ENCODE measurements around the gene FAM163B. TPM values are rescaled to one million over a fixed set of nuclear protein-coding genes. Genes with fewer than 3 reads are reported as not detected.
"Not testable (repeated sequence)": the region's sequence is repeated elsewhere in the genome, so short reads cannot be mapped to it uniquely, and the experiment has no call there.

The FAM163B gene
- total and polyA plus RNA-seq, 9 of the 15 experiments (the other 6 are each of a cell fraction or from before 2014, with no cell fraction given) = not detected

GRCh38 chr9:133627341-133627740 lies 18.2 kb upstream of the FAM163B start (continued):
- TF ChIP-seq FOXP4 (CRISPR knock-in tag; IDR thresholded peaks at IDR 0.05; ENCODE audit: borderline replicate concordance) (no peak), MTA1 (IDR thresholded peaks at IDR 0.05; ENCODE audit: borderline replicate concordance) (no peak), SMAD2 (IDR thresholded peaks at IDR 0.05; ENCODE audit: low read depth, low read length) (no peak), THAP12 (CRISPR knock-in tag; IDR thresholded peaks at IDR 0.05) (no peak), POLR3A (IDR thresholded peaks at IDR 0.05; ENCODE audit: borderline replicate concordance, extremely low read depth, insufficient read depth, insufficient read length) (no peak)

GRCh38 chr9:133626008-133626407 lies 16.8 kb upstream of the FAM163B start:
- H3K27me3 ChIP-seq (ENCODE audit: control insufficient read depth in 2 of 2, insufficient read depth in 2 of 2, low read length in 2 of 2) = peaks cover under 1 to 27% of the 10 kb centered on the region in 2 experiments; a peak in 3 of 5 replicates
- H3K79me2 ChIP-seq (ENCODE audit: control insufficient read depth, insufficient read depth, low read length); DNase-seq (ENCODE audit: extremely low read depth in 1 of 4, low spot score in 3 of 4); H3K36me3 ChIP-seq (ENCODE audit: control insufficient read depth, insufficient read depth, low read length); H3K27ac ChIP-seq (ENCODE audit: extremely low read depth, low read depth, low read length); H3K9me1 ChIP-seq (ENCODE audit: control insufficient read depth, insufficient read depth, low read length); in situ Hi-C loops (cut with MboI); BruUV-seq (replicated peaks); H3K4me1 ChIP-seq (replicated peaks in 1 of 2; ENCODE audit: control insufficient read depth in 2 of 2, insufficient read depth in 2 of 2, low read length in 2 of 2); FAIRE-seq; H3K4me2 ChIP-seq (ENCODE audit: insufficient read depth, low read length); intact Hi-C loops (cut with micrococcal nuclease); H3K9me3 ChIP-seq (replicated peaks; ENCODE audit: control insufficient read depth, insufficient read depth, low read depth, low read length); CTCF ChIA-PET (ENCODE audit: low intra/inter-chr PET ratio); H3K4me3 ChIP-seq; ATAC-seq; H2AFZ ChIP-seq (ENCODE audit: low read depth, low read length); H4K20me1 ChIP-seq (replicated peaks; ENCODE audit: control insufficient read depth, insufficient read depth, low read length); H3K9ac ChIP-seq (ENCODE audit: insufficient read depth in 1 of 2, low read depth in 2 of 2, low read length in 2 of 2); POLR2A ChIA-PET: not testable (repeated sequence)

All from K562 (cell line).